Glomerular visceral epithelial cell (primary cell): ENCODE data around the gene RASA2.
"Not testable (repeated sequence)": the region's sequence is repeated elsewhere in the genome, so short reads cannot be mapped to it uniquely, and the experiment has no call there.

Experiments
- DNase-seq: peaks from one replicate; pipeline ENCODE4 v3.0.0-alpha.2; 2016; ENCODE audit errors: extremely low spot score

Gene RASA2

GRCh38 chr3:141497589-141497988 is 10.8 kb downstream of the RASA2 start:
- not testable (repeated sequence) for DNase-seq

GRCh38 chr3:141498598-141499223 is 11.9 kb downstream of the RASA2 start:
- DNase-seq: no peak

- no peak for DNase-seq
These were observed 12.5 kb downstream of the RASA2 start for GRCh38 chr3:141499284-141499683.

- no peak for DNase-seq
These were observed 13.1 kb downstream of the RASA2 start for GRCh38 chr3:141499965-141500364.

- no peak for DNase-seq
These were observed 13.6 kb downstream of the RASA2 start for GRCh38 chr3:141500397-141500796.

- no peak for DNase-seq
These were observed 18.3 kb downstream of the RASA2 start for GRCh38 chr3:141505166-141505565.

GRCh38 chr3:141506071-141506470 is 19.2 kb downstream of the RASA2 start:
- DNase-seq: no peak

GRCh38 chr3:141507392-141508066 is 20.7 kb downstream of the RASA2 start:
- no peak for DNase-seq

- no peak for DNase-seq
These were observed 21.2 kb downstream of the RASA2 start for GRCh38 chr3:141508067-141508436.

GRCh38 chr3:141511361-141511760 is 24.5 kb downstream of the RASA2 start:
- DNase-seq: no peak

- no peak for DNase-seq
These were observed 27.6 kb downstream of the RASA2 start for GRCh38 chr3:141514382-141514781.

- no peak for DNase-seq
These were observed 32.8 kb downstream of the RASA2 start for GRCh38 chr3:141519587-141519986.

GRCh38 chr3:141521781-141522180 is 35.0 kb downstream of the RASA2 start:
- no peak for DNase-seq

GRCh38 chr3:141523615-141524375 is 37.0 kb downstream of the RASA2 start:
- no peak for DNase-seq

- DNase-seq: no peak
These were observed 38.2 kb downstream of the RASA2 start for GRCh38 chr3:141524988-141525387.

- no peak for DNase-seq
These were observed 39.0 kb downstream of the RASA2 start for GRCh38 chr3:141525814-141526213.

- DNase-seq: no peak
These were observed 39.9 kb downstream of the RASA2 start for GRCh38 chr3:141526709-141527108.

- DNase-seq: no peak
These were observed 42.0 kb downstream of the RASA2 start for GRCh38 chr3:141528800-141529199.

- DNase-seq: no peak
These were observed 42.4 kb downstream of the RASA2 start for GRCh38 chr3:141529256-141529655.

GRCh38 chr3:141529717-141530414 is 43.0 kb downstream of the RASA2 start:
- no peak for DNase-seq

GRCh38 chr3:141530415-141530768 is 43.6 kb downstream of the RASA2 start:
- no peak for DNase-seq

- DNase-seq: no peak
These were observed 45.8 kb downstream of the RASA2 start for GRCh38 chr3:141532609-141533008.
